Measurements from ENCODE around the gene PLCB1. TPM values are rescaled to one million over a fixed set of nuclear protein-coding genes. Genes with fewer than 3 reads are reported as not detected.

PLCB1 gene
- total RNA-seq, 1 donor = 46.5 TPM

DNA sequence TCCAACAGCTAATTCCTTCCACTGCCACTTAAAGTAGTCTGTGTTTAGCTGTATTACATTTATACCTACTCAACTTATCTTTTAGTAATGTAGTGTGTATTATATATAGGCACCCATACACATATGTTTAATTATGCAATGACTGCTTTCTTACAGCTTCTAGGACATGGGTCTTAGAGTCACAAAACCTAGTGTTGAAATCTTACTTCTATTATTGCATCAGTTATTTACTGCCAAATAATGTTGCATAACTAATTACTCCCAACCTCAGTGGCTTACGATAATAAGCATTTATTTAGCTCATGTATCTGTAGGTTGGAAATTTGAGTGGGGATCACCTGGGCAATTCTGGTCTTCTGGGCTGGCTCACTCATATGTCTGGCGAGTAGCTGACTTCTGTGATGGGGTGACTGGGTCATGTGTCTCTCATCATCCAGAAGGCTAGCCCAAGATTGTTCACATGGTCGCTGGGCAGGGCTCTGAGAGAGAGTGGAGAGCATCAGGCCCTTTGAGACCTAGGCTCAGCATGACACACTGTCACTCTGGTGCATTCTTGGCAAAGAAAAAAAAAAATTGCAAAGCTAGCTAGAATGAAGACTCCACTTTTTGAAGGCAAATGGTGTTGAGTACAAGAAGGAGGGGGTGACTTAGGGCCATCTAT lies 187.0 kb downstream of the PLCB1 start:
- TF ChIP-seq, protein P1, sequence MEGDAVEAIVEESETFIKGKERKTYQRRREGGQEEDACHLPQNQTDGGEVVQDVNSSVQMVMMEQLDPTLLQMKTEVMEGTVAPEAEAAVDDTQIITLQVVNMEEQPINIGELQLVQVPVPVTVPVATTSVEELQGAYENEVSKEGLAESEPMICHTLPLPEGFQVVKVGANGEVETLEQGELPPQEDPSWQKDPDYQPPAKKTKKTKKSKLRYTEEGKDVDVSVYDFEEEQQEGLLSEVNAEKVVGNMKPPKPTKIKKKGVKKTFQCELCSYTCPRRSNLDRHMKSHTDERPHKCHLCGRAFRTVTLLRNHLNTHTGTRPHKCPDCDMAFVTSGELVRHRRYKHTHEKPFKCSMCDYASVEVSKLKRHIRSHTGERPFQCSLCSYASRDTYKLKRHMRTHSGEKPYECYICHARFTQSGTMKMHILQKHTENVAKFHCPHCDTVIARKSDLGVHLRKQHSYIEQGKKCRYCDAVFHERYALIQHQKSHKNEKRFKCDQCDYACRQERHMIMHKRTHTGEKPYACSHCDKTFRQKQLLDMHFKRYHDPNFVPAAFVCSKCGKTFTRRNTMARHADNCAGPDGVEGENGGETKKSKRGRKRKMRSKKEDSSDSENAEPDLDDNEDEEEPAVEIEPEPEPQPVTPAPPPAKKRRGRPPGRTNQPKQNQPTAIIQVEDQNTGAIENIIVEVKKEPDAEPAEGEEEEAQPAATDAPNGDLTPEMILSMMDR (IDR thresholded peaks at IDR 0.05; ENCODE audit: insufficient read depth, low read length) = no peak
- H3K4me3 ChIP-seq (ENCODE audit: low read depth, low read length) = no peak overlapping the region
- DNase-seq (ENCODE audit: low read depth) = no peak

DNA sequence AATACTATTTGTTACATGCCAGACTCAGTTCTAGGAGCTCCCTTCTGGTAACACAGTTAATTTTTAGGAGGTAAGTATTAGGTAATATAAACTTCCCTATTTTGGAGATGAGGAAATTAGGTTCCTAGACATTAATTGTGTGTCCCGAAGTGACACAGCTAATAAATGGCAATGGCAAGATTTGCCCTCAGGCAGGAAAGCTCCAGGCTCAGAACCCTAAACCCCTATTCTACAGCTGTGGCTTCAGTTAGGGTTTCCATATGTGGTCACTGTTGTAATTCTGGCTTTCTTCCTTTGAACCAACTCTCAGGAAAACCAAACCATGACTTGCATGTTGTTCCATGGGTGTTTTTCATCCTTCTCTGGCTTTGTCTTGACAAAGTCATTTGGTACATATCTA lies 188.2 kb downstream of the PLCB1 start:
- peak; percentile 8 for DNase-seq (ENCODE audit: low read depth)
- H3K4me3 ChIP-seq (ENCODE audit: low read depth, low read length) = no peak overlapping the region
- TF ChIP-seq, protein P1 (IDR thresholded peaks at IDR 0.05; ENCODE audit: insufficient read depth, low read length) = no peak

DNA sequence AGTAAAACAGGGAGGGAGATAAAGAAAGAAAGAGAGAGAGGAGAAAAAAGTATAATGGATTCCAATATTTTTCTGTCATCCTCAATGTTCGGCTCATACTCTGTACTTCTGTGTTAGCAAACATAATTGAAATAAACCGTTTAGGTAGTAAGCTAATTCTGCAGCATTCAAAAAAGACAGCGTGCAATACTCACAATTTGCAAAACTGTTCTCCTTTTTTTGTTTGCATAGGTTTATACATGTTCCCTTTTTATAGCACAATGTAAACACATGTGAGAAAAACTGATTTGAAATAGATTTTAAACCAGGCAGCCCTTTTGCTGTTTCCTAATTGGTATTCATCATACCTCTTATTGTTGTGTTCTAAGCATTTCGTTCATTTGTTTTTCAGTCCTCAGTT lies 188.9 kb downstream of the PLCB1 start:
- no peak for DNase-seq (ENCODE audit: low read depth)
- TF ChIP-seq, protein P1 (IDR thresholded peaks at IDR 0.05; ENCODE audit: insufficient read depth, low read length) = no peak
- no peak overlapping the region for H3K4me3 ChIP-seq (ENCODE audit: low read depth, low read length)

DNA sequence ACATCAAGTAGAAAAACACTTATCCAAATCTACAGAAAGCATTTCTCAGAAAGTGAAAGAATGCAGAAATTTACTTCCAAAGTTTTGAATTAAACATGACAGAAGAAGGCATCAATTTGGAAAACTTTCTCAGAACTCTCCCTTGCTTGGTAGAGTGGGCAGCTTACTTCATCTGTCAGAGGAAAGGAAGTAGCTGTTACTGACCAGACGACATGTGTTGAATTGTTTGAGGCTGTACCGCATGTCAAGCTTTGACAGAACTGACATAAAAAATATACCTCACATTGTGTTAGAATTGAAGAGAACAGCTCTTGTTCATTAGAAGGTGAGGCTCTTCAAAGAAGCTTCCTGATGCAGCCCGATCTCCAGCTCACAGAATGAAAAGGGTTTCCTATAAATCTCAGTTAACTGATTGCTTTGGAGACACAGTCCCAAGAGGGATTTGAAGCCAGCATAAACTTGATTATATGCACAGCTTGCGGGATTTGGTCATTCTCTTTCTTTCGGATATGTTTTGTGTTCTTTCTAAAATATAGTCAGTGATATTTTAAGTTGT lies 190.7 kb downstream of the PLCB1 start:
- no peak overlapping the region for H3K4me3 ChIP-seq (ENCODE audit: low read depth, low read length)
- DNase-seq (ENCODE audit: low read depth) = no peak
- TF ChIP-seq, protein P1 (IDR thresholded peaks at IDR 0.05; ENCODE audit: insufficient read depth, low read length) = no peak

DNA sequence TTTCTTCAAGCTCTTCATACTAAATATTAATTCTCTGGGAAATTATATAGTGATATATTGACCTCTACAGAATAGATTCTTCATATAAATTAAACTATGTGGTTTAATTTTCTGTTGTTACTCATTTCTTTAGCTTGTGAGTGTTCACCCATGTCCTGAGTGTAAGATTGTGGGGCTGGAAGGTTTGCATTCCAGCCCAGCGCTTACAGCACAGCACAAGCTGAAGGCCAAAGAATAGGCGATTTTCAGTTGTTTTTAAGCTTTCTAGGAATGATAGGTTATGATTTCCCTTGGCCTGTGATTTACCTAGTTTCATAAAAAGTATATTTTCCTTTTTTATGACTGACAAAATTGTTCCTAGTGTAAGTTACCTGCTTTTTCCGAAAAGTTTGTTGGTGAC lies 194.1 kb downstream of the PLCB1 start:
- TF ChIP-seq, protein P1 (IDR thresholded peaks at IDR 0.05; ENCODE audit: insufficient read depth, low read length) = no peak
- no peak for DNase-seq (ENCODE audit: low read depth)
- H3K4me3 ChIP-seq (ENCODE audit: low read depth, low read length) = no peak overlapping the region

DNA sequence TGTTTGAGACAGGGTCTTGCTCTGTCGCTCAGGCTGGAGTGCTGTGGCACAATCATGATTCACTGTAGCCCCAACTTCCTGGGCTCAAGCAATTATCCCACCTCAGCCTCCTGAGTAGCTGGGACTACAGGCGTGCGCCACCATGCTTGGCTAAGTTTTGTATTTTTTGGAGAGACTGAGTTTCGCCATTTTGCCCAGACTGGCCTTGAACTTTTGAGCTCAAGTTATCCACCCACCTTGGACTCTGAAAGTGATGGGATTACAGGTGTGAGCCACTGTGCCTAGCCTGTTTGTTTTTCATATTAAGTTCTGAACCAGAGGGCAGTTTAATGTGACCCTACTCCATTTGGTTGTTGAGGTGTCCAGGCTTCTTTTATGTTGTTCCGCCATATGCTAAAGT lies 194.8 kb downstream of the PLCB1 start:
- no peak overlapping the region for H3K4me3 ChIP-seq (ENCODE audit: low read depth, low read length)
- TF ChIP-seq, protein P1 (IDR thresholded peaks at IDR 0.05; ENCODE audit: insufficient read depth, low read length) = no peak
- no peak for DNase-seq (ENCODE audit: low read depth)

DNA sequence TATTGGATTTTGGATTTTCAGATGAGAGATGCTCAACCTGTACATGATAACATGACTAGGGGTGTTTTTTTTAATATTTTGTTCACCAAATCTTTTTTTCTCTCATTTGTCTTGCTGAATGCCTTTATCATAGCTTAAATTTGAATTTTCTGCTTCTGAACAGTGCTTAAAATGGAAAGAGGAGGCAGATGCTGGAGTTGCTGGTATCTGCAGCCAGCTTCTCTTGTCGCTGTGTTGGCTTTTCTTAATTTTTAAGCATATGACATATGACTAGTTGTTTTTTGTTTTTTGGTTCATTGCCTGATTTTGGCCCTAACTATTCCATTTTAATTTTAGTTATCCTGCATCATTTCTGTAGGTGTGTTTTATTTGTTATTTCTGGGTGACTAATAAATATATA lies 196.1 kb downstream of the PLCB1 start:
- no peak for DNase-seq (ENCODE audit: low read depth)
- TF ChIP-seq, protein P1 (IDR thresholded peaks at IDR 0.05; ENCODE audit: insufficient read depth, low read length) = no peak
- H3K4me3 ChIP-seq (ENCODE audit: low read depth, low read length) = no peak overlapping the region
